IMR-90 (cell line): ENCODE data around the gene TBCC. TPM values are rescaled to one million over a fixed set of nuclear protein-coding genes. Genes with fewer than 3 reads are reported as not detected.
"Not testable (repeated sequence)": the region's sequence is repeated elsewhere in the genome, so short reads cannot be mapped to it uniquely, and the experiment has no call there.

Source experiments
- ATAC-seq: fragments of 200-7000 bp; cut with Tn5 transposase; 2 replicates; pipeline ENCODE4 v1.9.1; 2020; ENCODE audit warnings: low read depth, mild to moderate bottlenecking, moderate library complexity
- BruUV-seq: library from RNA; stranded (reverse); fragments of 400-500 nt; replicated peaks from 2 replicates; lab custom pipeline; 2021; lab: Mats Ljungman, UMichigan
- CTCF ChIA-PET: fragments of 300-600 bp; formaldehyde crosslinking; extraction: SDS; loops from one replicate; lab custom pipeline; 2021; ENCODE audit warnings: antibody characterized with exemption; lab: Yijun Ruan, JAX
- POLR2A ChIA-PET: fragments of 300-600 bp; sonication (Branson Sonifier 250); formaldehyde crosslinking; loops from one replicate; lab custom pipeline; 2022; ENCODE audit warnings: antibody characterized with exemption; ENCODE audit not compliant: unreplicated experiment; lab: Charles Lee
- DNase-seq: peaks from one replicate; pipeline ENCODE4 v3.0.0; 2013
- H2AFZ ChIP-seq: replicated peaks from 2 replicates; pipeline ENCODE3; 2013; ENCODE audit warnings: low read length, mild to moderate bottlenecking; ENCODE audit not compliant: poor library complexity
- H2AK5ac ChIP-seq: 2 replicates; pipeline ENCODE4 v1.6.1; 2013; ENCODE audit warnings: low read depth, low read length, inconsistent platforms
- H2AK9ac ChIP-seq: replicated peaks from 2 replicates; pipeline ENCODE3; 2013; ENCODE audit warnings: mild to moderate bottlenecking, low read depth, low read length, moderate library complexity; ENCODE audit not compliant: poor library complexity
- H2BK120ac ChIP-seq: 2 replicates; pipeline ENCODE4 v1.6.1; 2013; ENCODE audit warnings: low read depth, low read length, inconsistent platforms
- H2BK15ac ChIP-seq: 3 replicates; pipeline ENCODE4 v1.6.1; 2013; ENCODE audit warnings: low read depth, low read length, inconsistent platforms
- H2BK20ac ChIP-seq: 2 replicates; pipeline ENCODE4 v1.6.1; 2013; ENCODE audit warnings: low read depth, mild to moderate bottlenecking, inconsistent platforms, low read length, moderate library complexity
- H2BK5ac ChIP-seq: 2 replicates; pipeline ENCODE4 v1.6.1; 2013; ENCODE audit warnings: mild to moderate bottlenecking, low read depth, low read length, inconsistent platforms; ENCODE audit not compliant: poor library complexity, severe bottlenecking
- H3K14ac ChIP-seq: replicated peaks from 2 replicates; pipeline ENCODE4 v1.6.1; 2013; ENCODE audit warnings: low read depth, low read length, inconsistent platforms
- H3K18ac ChIP-seq: 2 replicates; pipeline ENCODE4 v1.6.1; 2013; ENCODE audit warnings: low read depth, low read length, control low read depth
- H3K23ac ChIP-seq: 2 replicates; pipeline ENCODE4 v1.6.1; 2013; ENCODE audit warnings: low read depth, low read length, inconsistent platforms
- H3K27ac ChIP-seq: 2 replicates; pipeline ENCODE4 v1.5.1; 2013; ENCODE audit warnings: mild to moderate bottlenecking, control low read depth, low read length; ENCODE audit not compliant: insufficient read depth
- H3K27me3 ChIP-seq: 2 replicates; pipeline ENCODE4 v1.6.1; 2013; ENCODE audit warnings: low read length; ENCODE audit not compliant: control insufficient read depth, insufficient read depth
- H3K36me3 ChIP-seq: 2 replicates; pipeline ENCODE4 v1.6.1; 2013; ENCODE audit warnings: low read length, mixed read lengths; ENCODE audit not compliant: control insufficient read depth, insufficient read depth
- H3K4ac ChIP-seq: 2 replicates; pipeline ENCODE4 v1.6.1; 2013; ENCODE audit warnings: low read depth, low read length, inconsistent platforms
- H3K4me1 ChIP-seq: 2 replicates; pipeline ENCODE4 v1.6.1; 2013; ENCODE audit warnings: low read length, mixed read lengths; ENCODE audit not compliant: control insufficient read depth, insufficient read depth
- H3K4me2 ChIP-seq: 2 replicates; pipeline ENCODE4 v1.6.1; 2013; ENCODE audit warnings: low read depth, mild to moderate bottlenecking, control low read depth, low read length, moderate library complexity
- H3K4me3 ChIP-seq: 2 replicates; pipeline ENCODE4 v1.5.1; 2013; ENCODE audit warnings: low read depth, mild to moderate bottlenecking, control low read depth, low read length, moderate library complexity; ENCODE audit not compliant: insufficient read depth
- H3K56ac ChIP-seq: 2 replicates; pipeline ENCODE4 v1.6.1; 2013; ENCODE audit warnings: low read length, inconsistent platforms; ENCODE audit not compliant: insufficient read depth; ENCODE audit errors: extremely low read depth
- H3K79me1 ChIP-seq, 2 experiments: 2 replicates each; pipeline ENCODE4 v1.6.1; 2013; ENCODE audit warnings: low read length in 2 of 2, inconsistent platforms in 1 of 2, low read depth in 1 of 2
- H3K9ac ChIP-seq: 2 replicates; pipeline ENCODE4 v1.6.1; 2013; ENCODE audit warnings: low read depth, low read length, control low read depth
- H3K9me1 ChIP-seq: 2 replicates; pipeline ENCODE4 v1.6.1; 2013; ENCODE audit warnings: low read length, inconsistent platforms; ENCODE audit not compliant: insufficient read depth
- H3K9me3 ChIP-seq: 2 replicates; pipeline ENCODE4 v1.6.1; 2013; ENCODE audit warnings: low read length; ENCODE audit not compliant: control insufficient read depth, insufficient read depth
- H4K20me1 ChIP-seq: 2 replicates; pipeline ENCODE4 v1.6.1; 2013; ENCODE audit warnings: low read length, inconsistent platforms; ENCODE audit not compliant: insufficient read depth
- H4K5ac ChIP-seq: 2 replicates; pipeline ENCODE4 v1.6.1; 2013; ENCODE audit warnings: mild to moderate bottlenecking, low read depth, low read length, control low read depth
- H4K8ac ChIP-seq, 2 experiments: 2 replicates each; pipeline ENCODE4 v1.6.1; 2013; ENCODE audit warnings: low read depth in 2 of 2, low read length in 2 of 2, control low read depth in 1 of 2, inconsistent platforms in 1 of 2
- H4K91ac ChIP-seq: 2 replicates; pipeline ENCODE4 v1.6.1; 2013; ENCODE audit warnings: low read depth, low read length, inconsistent platforms; ENCODE audit not compliant: insufficient read depth
- WGBS, 2 experiments: methylation state at CpG; one replicate each; pipeline versions ENCODE4 v1.1.5 to v1.1.7; 2013; ENCODE audit warnings: missing lambda C conversion rate in 2 of 2; ENCODE audit not compliant: insufficient read length in 1 of 2; ENCODE audit errors: extremely low coverage in 2 of 2; 5-methylcytosine and 5-hydroxymethylcytosine counted together
- dilution Hi-C: fragments of 300-500 bp; cut with HindIII; formaldehyde crosslinking; loops from one replicate; pipeline ENCODE4 v1.14.3; 2018; ENCODE audit warnings: low sequenced_read_pairs; ENCODE audit not compliant: unreplicated experiment
- in situ Hi-C: fragments of 300-500 bp; cut with MboI; formaldehyde crosslinking; loops from 3 replicates; pipeline ENCODE4 v1.14.3; 2019; ENCODE audit warnings: low sequenced_read_pairs, inconsistent platforms, mixed read lengths
- intact Hi-C: fragments of 100-400 bp; cut with micrococcal nuclease; formaldehyde crosslinking; loops from 2 replicates; pipeline ENCODE4 v1.10.0; 2022
- polyA plus RNA-seq, 3 experiments: library from polyadenylated mRNA; depleted of rRNA; stranded (reverse); fragments of >200 nt; gene quantifications; 2 replicates each; pipeline ENCODE4 v1.2.3, GENCODE V29; 2012; ENCODE audit warnings: low replicate concordance in 1 of 3
- total RNA-seq: library from RNA; depleted of rRNA; stranded (reverse); fragments of >200 nt; gene quantifications from 2 replicates; pipeline ENCODE4 v1.2.3, GENCODE V29; 2012

The TBCC gene
- total and polyA plus RNA-seq, 2 of the 4 experiments (the other 2 are of a cell fraction): 23.0 to 32.6 TPM

GRCh38 chr6:42702786-42703185 lies 43.1 kb downstream of the TBCC start:
- H4K20me1 ChIP-seq, H4K91ac ChIP-seq, H3K27ac ChIP-seq, H3K4ac ChIP-seq, POLR2A ChIA-PET, H3K4me3 ChIP-seq, BruUV-seq, H3K9me3 ChIP-seq, H2BK20ac ChIP-seq, H2AK5ac ChIP-seq, H3K4me2 ChIP-seq, H3K18ac ChIP-seq, H3K36me3 ChIP-seq, H2AFZ ChIP-seq, H4K5ac ChIP-seq, H3K9ac ChIP-seq, ATAC-seq, H3K56ac ChIP-seq, DNase-seq, H4K8ac ChIP-seq, H3K79me1 ChIP-seq, H2BK120ac ChIP-seq, H2BK5ac ChIP-seq, H2BK15ac ChIP-seq, dilution Hi-C loops, H2AK9ac ChIP-seq, H3K27me3 ChIP-seq, intact Hi-C loops, H3K23ac ChIP-seq, H3K14ac ChIP-seq, H3K4me1 ChIP-seq, in situ Hi-C loops: not testable (repeated sequence)
- CTCF ChIA-PET: interaction anchor here (0.6 kb wide), 1 partner anchor 160 kb away, joined by 5 read pairs; no protein-coding TSS in a partner anchor
- peaks cover 10% of the 10 kb centered on the region for H3K9me1 ChIP-seq
- WGBS, 2 experiments: no CpG with 5 or more reads among the region's 3 CpGs
